Renal cortical epithelial cell (primary cell): ENCODE results near the gene CASK. TPM values are rescaled to one million over a fixed set of nuclear protein-coding genes. Genes with fewer than 3 reads are reported as not detected.
A peak's percentile ranks its signal among the peaks of the same experiment; 100 is the strongest.
"Not testable (repeated sequence)": the region's sequence is repeated elsewhere in the genome, so short reads cannot be mapped to it uniquely, and the experiment has no call there.

Experiments used
- DNase-seq: peaks from one replicate; pipeline ENCODE4 v3.0.0-alpha.2; 2011; ENCODE audit warnings: low read depth
- total RNA-seq: library from RNA; depleted of rRNA; stranded (reverse); fragments of >200 nt; gene quantifications from 2 replicates; pipeline ENCODE4 v1.2.3, GENCODE V29; 2014

CASK gene
- total RNA-seq, 1 donor from 2014 or later: 202 TPM

DNA sequence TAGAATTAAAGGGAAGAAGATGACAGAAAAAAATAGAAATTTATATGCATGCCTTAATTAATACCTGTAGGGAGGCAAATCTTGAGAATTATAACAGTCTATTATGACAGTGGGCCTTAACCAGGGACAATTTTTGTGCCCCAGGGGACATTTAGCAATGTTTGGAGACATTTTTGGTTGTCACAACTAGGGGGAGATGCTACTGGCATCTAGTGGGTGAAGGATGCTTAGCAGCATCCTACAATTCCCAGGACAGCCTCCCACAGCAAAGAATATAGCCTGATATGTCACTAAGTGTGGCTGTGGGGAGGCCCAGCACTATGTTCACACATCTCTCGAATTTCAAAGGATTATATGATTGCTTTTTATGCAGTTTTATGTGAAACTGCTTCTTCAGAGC is 188.8 kb downstream of the CASK start:
- no peak for DNase-seq

DNA sequence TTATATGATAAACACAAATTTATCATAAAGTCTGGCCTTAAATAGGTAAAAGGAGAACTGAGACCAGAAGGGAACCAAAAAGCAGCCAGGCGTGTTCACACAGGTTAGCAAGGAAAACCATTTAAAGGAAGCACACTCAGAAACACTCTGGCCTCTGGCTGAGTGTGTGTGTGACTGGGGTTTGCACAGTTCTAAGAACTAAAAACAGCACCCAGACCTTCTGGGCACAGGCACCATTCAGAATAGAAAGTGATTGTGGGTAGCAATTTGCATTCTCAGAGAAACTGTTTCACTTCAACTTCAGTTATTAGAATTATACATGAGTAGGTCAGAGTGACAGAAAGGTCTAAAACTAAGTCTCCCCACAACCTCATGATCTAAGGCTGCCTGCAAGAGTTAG is 189.4 kb downstream of the CASK start:
- DNase-seq: no peak

DNA sequence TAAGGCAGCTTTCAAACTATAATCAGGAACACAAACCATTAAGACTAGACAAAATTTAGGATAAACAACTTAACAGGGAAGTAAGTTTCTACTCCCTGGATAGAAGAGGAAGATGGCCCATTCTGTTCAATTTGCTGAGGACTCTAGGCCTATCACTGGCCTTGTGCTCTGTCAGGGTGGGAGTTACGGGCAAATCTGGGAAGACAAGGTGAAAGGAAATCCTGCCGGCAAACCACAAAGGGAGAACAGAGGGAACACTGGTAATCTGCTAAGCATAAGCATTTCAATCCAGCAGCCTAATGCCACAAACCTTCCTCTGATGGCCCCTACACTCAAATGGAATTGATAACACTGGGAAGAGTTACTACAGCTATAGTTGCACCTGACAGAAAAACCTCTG is 191.1 kb downstream of the CASK start:
- DNase-seq: no peak

DNA sequence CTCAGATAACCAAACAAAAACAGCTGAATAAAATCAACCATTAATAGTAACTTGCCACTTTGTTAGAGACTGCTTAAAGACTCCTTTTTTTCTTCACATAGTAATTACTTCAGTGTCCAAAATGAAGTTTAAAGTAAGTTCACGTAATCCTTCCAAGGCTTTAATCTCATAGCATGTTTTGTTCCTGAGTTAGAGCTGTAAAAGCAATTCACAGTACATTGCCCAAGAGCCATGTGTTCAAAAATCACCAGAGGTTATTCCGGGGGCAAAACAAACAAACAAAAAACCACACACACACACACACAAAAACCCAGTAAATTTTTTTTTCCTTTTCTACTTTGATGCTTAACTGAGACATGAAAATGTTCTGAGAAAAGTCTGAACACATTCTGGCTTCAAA is 193.3 kb downstream of the CASK start:
- DNase-seq: peak; percentile 52

DNA sequence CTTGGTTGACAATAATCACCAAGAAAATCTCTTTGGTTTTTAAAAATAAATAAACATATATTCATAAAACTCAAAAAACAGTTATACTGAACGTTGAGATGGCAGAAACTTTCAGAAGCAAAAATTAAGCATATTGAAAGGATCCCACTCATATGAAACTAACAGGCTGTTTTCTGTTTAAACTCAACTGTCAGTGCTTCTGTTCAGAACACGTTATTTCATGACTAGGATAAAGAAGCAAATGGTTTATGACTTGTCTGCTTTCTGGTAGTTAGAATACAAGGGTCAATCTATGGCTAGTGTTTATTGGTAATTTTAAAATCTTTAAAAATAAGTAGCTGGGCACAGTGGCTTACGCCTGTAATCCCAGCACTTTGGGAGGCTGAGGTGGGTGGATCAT is 195.2 kb downstream of the CASK start:
- no peak for DNase-seq

DNA sequence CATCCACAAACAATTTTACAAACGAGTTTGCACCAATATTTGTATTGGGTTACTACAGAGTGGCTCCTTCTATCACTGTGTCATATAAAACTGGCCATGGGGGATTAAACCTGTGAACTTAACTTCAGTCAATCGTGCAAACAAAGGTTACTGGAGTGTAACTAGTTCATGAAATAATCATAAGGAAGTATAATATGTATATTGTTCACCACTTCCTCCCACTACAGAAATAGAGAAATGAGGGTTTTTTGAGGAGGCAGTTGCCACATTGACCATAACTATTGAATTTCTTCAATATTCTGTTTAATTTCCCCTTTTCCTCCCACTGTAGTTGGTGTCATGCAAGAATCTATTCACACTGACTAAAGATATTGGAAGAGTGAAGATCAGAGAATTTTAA is 199.5 kb downstream of the CASK start, which contains the start of gene GPR82:
Gene GPR82, plus strand, starts transcription at position 356 of the 400 bp plus-strand sequence. CDS start 2,846 bp downstream, outside the sequence.
- no peak for DNase-seq

DNA sequence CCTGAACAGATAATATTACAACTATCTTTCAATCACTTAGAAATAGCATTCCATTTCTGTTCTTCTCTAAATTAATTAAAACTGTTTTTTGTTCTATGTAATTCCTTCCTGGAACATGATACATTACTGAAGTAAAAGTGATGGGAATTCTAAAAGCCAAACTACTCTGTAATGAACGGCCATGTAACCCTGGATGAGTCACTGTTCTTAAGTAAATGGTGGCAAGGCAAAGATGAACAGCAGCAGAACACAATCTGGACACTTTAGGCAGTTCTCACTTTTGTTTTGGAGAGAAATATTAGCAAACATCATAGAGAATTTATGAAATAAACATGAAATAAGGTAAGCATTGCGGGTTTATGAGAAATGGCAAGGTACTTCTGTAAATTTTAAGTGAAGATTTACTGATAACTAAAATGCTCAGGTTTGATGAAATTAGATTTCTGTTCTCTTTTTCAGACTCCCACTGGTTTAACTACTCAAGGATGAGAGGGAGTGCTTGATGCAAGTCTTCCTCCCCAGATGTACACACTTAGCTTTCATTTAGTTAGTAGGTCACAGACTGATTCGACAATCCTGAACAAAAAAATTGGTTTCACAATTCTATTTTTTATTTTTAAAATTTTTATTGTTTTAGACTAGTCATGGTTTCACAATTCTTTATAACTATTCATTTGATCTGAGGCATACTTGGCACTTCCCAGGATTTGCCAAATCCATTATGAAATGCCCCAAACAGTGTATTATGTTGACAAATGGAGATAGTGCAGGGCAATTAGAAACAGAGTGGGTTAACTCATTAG is 200.3 kb downstream of the CASK start:
- DNase-seq: peak; percentile 32

DNA sequence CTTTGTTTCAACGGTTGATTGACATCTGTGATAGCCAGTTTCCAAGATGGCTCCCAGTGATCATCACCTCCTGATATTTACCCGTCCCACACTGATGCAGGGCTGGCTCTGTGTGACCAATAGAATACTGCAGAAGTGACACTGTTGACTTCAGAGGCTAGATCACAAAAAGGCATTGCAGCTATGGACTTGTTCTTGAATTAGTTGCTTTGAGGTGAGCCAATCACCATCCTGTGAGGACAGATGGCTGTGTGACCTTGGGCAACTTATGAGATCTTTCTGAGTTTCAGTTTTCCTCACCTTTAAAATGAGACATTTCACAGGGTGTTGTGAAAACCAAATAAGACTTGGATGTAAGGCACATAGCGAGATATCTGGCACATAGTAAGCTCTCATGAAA is 201.1 kb downstream of the CASK start:
- no peak for DNase-seq

DNA sequence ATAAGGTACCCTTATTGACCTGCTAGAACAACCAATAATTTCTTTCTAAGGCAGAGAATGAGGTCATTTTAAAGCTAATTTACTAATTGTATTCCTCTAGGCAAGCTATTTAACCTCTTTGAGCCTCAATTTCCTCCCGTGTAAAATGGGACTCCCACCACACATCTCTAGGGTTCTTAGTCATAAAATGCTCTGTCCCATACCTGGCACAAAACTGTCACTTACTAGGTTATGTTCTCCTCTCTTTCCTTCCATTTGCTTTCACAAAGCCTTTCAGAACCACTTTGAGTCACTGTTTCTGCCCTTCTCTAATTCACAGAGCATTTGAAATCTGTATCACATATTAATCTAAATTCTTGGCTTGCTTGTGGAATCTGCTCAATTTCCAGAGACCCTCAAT is 201.8 kb downstream of the CASK start:
- no peak for DNase-seq

DNA sequence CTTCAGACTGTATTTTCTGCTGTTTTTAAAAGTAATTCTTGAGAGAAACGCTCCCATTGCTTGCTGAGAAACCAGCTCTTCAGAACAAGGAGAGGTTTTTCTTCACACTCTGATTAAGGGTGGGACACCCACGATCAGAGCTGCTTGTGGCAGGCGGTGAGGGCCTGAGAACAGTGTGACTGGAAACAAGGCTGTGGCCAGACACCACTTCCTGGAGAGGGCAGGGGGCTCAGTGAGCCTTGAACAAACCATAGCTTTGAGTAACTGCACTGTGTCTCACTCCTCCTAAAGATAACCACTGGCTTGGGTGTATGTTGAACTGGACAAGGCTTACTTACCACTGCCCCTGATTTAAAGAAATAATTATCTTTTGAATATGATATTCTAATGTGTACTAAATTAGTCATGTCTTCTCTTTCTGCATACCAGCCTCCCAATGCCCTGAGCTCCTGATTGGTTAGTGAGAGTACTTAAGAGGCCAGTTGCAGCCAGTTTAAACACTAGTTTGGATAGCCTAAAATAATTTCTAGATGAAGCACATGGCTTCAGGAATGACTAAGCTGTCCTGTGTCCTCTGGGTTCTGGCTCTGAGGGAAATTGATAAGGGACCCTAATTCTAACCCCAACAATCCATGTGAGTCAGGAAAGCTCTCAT is 203.1 kb downstream of the CASK start:
- no peak for DNase-seq

DNA sequence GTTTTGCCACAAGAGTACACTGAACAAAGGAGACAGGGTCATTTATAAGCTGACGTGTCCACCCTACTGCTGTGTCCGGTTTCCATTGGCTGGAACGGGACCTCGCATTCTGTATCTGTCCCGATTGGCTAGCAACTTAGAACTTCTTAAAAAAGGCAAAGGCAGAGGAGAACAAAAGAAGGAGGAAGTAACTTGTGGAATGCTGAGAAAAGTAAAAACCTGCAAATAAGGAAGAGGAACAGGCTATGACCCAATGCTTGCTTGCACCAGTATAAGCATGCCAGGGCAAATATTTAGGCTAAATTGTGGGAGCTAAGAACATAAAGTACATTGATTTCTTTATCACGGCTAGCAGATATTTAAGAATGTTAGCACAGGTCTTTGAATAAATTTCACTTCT is 203.7 kb downstream of the CASK start:
- DNase-seq: not testable (repeated sequence)

DNA sequence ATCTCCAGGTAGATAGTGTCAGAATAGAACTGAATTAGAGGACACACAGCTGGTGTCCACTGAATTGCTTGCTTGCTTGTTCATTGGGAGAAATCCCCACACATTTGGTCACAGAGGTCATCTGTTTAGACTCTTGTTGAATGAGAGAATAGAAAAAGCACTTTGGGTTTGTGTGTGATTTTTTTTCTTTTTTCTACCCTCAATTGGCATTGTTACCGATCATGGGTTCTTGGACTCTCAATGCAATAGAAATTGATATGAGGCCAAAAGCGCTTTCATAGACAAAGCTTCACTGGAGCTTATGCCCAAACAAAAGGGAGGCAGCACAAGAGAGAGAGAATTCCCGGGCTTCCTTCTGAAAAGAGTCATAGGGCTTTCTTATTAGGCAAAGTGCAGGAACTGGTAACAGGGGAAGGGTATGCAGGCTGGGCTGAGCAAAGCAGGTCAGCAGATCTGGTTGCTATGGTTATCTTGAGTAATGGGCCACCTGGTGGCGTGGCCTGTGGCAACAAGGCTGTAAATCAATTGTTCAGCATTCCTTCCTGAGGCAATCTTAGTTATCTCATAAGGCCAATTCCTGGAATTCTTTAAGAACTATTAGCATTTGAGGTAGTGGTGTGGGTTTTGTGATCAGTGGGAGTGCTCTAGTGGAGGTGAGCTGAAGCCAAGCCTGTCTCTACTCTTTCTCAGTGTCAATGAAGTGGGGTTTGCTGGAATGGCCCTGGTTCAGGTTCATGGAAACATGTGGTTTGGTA is 204.7 kb downstream of the CASK start:
- DNase-seq: peak; percentile 81

DNA sequence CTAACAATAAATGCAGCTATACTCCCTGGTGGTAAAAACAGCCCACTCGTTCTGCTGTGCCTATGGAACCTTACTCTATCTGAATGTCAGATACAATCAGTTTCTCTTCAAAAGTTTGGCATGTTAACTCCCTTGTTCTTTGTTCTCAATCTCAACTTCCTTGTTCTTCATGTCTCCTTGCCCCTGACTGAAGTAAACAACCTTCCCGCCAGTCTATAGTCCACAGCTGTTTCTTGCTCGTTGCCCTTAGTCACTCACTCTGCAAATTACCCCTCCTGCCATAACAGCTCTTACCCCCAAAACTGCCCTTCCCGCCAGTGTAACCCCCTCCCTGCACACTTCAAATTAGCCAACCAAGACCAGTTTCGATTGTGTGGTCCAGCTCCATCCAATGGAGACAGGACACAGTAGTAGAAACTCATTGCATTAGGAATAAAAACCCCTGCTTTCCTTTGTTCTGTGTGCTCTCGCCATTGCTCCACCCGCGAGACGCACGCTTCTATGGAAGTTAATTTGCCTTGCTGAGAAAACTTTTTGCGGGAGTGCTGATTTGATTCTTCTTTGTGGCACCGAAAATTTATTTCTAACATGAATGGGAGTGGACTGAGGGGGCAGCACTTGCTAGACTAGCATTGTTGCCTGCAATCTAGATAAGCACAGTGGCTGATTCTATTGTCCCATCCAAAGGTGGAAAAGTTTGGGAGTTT is 206.4 kb downstream of the CASK start:
- no peak for DNase-seq

DNA sequence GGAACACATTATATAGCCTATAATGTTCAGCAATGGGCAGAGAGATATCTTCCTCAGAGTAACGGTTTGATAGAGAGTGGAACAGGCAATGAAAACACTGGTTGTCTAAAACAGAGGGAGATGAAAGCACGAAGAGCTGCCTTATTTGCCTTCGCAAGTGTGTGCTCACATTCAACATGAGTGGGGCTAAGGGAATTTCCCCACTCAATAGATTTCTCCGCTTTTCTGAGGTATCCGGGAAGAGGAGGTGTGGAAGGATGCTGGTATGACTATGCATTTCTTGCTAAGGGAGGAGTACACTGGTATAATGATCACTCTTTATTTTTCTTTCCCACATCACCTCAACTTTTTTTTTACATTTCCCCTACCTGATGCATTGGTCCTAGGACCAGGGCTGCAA is 207.1 kb downstream of the CASK start:
- DNase-seq: no peak

DNA sequence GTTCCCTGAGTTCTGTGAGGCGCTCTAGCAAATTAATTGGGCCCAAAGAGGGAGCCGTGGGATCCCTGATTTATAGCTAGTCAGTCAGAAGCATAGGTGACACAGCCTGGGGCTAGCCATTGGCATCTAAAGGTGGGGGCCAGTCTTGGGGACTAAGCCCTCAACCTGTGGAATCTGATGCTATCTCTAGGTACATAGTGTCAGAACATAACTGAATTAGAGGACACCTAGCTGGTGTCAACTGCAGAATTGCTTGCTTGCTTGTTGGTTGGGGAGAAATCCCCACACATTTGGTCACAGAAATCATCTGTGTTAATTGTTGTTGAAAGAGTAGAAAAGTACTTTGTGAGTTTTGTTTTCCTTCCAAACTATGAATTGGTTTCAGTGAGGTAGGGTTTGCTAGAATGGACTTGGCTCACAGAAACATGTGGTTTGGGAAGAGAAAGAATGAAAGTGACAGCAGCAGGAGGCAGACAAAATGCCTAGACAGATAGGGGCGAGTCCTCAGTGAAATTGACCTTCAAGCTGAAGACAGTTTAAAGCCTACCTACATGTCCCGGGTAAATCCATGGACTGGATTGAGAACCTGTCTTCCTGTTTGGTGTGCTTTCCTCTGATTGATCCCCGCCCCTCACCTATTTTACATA is 212.2 kb downstream of the CASK start:
- DNase-seq: no peak

DNA sequence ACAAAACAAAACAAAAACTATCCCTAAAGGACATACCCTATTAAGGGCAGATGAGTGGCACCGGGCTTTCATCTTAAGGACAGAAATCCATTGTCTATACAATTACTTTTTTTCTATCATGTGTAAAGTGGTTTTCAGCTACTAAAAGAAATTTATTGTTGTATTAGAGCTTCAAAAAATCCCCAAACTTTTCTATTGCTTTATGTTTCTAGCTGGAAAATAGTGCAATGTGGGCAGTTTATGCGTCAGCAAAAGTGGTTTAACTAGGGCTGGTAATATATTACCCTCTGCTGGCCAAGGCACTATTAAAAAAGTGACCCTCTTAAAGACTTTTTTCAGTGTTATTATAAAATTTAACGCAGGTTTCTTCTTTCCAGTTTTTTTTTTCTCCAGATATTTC is 214.9 kb downstream of the CASK start:
- DNase-seq: no peak

DNA sequence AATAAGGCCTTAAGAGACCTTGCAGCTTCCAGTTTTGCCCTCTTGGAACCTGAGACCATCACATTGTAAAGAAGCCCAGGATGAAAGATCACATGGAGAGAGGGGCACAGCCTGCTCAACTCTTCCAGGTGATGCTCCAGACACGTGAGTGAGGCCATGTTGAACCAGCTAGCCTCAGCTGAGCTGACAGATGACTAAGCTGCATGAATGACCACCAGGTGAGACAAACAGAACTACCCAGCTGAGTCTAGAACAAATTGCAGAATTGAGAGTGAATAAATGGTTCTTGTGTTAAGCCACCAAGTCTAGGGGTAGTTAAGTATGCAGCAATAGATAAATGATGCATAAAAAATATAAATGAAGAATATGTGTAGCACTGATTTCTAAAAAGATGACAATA is 216.1 kb downstream of the CASK start:
- no peak for DNase-seq

DNA sequence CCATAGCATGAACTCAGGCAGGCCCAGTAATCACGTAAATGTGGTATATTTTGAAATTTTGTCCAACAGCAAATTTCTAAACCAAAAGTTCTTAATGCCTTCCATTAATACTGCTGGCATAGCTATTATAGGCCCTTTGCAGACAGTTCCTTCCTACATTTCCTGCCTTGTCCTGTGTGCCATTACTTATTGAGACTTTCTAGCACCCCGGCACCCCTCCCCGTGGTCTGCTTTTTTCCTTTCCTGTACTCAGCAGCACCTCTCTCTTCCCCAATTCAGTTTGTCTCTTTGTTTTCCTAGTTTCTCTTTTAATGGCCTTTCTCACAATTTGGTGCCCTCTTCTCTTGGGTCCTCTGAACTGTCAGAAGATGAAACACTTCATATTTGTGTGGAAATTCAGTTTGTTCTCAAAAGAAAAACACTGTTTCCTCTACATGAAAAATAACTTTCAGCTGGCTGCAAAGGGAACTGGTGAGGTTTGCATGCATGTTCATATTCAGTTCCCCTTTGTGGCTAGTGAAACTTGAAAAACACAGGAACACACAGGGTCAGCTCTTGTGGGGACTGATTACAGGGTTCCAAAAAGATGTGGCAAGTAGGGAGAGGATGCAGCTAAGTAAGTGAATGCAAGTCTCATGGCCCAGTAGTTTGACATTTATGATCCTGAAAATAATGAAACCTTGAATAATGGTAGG is 217.5 kb downstream of the CASK start:
- DNase-seq: no peak

DNA sequence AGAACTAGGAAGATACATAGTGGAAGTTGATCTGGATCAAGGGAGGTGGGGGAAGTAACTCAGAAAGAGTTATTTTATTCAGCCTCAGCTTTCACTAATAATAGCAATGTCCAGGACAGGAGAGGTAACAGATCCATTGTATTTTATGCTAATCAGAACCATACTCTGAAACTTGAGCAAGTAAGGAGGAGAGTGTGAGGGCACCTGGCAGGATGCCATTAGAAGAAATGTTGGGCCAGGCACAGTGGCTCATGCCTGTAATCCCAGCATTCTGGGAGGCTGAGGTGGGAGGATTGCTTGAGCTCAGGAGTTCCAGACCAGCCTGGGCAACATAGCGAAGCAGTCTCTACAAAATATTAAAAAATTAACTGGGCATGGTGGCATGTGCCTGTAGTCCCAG is 218.3 kb downstream of the CASK start:
- DNase-seq: no peak

DNA sequence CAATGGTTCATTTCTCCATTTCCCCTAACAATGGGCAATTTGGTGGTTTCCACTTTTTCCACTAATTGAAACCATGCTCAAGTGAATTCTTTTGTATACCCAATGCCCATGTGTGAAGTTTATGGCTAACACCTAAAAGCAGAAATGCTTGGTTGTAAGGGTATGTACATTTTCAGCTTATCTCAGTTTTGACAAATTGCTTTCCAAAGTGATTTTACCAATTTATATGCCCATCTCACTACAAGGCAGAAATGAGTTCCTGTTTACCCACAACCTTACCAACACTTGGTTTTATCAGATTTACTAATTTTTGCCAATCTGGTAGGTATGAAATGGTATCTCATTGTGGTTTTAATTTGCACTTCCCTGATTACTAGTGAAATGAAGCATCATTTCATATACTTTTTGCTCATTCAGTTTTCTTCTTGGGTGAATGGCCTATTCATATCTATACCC is 219.8 kb downstream of the CASK start:
- DNase-seq: peak; percentile 19

DNA sequence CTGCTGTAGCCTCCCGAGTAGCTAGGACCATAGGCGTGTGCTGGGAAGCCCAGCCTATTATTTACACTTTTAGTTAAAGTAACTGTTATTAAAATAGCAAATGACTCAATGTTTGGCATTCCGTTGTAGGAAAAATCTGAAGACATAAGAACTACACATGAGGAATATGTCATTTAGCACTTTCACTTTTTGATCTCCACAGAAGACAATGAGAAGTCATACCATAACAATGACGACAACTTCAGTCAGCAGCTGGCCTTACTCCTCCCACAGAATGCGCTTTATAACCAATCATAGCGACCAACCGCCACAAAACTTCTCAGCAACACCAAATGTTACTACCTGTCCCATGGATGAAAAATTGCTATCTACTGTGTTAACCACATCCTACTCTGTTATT is 227.9 kb downstream of the CASK start:
- no peak for DNase-seq
